GDM1 (cell line): Measurements from ENCODE around the gene CEP128.

ENCODE experiments used
- DNase-seq: peaks from one replicate; lab custom pipeline; 2025; lab: John Stamatoyannopoulos, UW

The CEP128 gene

GRCh38 chr14:80901822-80902221 is 39.7 kb downstream of the CEP128 start:
- DNase-seq, result no peak

- no peak for DNase-seq
These were observed 40.3 kb downstream of the CEP128 start for GRCh38 chr14:80901260-80901659.

- no peak for DNase-seq
These were observed 68.9 kb downstream of the CEP128 start for GRCh38 chr14:80872645-80873044.

- DNase-seq, result no peak
These were observed 73.3 kb downstream of the CEP128 start for GRCh38 chr14:80868260-80868659.

GRCh38 chr14:80867798-80868197 is 73.7 kb downstream of the CEP128 start:
- no peak for DNase-seq

- DNase-seq, result no peak
These were observed 74.4 kb downstream of the CEP128 start for GRCh38 chr14:80867091-80867490.

GRCh38 chr14:80865565-80865964 is 76.0 kb downstream of the CEP128 start:
- no peak for DNase-seq

GRCh38 chr14:80862983-80863382 is 78.6 kb downstream of the CEP128 start:
- no peak for DNase-seq

- no peak for DNase-seq
These were observed 79.0 kb downstream of the CEP128 start for GRCh38 chr14:80862541-80862940.

- no peak for DNase-seq
These were observed 91.2 kb downstream of the CEP128 start for GRCh38 chr14:80850197-80850814.

GRCh38 chr14:80847070-80847469 is 94.5 kb downstream of the CEP128 start:
- no peak for DNase-seq

- no peak for DNase-seq
These were observed 95.7 kb downstream of the CEP128 start for GRCh38 chr14:80845856-80846255.

- DNase-seq, result no peak
These were observed 96.7 kb downstream of the CEP128 start for GRCh38 chr14:80844872-80845271.

GRCh38 chr14:80839743-80840142 is 101.8 kb downstream of the CEP128 start:
- DNase-seq, result no peak

GRCh38 chr14:80809663-80810062 is 131.9 kb downstream of the CEP128 start:
- no peak for DNase-seq

- no peak for DNase-seq
These were observed 136.4 kb downstream of the CEP128 start for GRCh38 chr14:80805136-80805535.

- no peak for DNase-seq
These were observed 142.7 kb downstream of the CEP128 start for GRCh38 chr14:80798878-80799277.

GRCh38 chr14:80798211-80798610 is 143.3 kb downstream of the CEP128 start:
- no peak for DNase-seq

- DNase-seq, result no peak
These were observed 148.8 kb downstream of the CEP128 start for GRCh38 chr14:80792771-80793170.

GRCh38 chr14:80787876-80788275 is 153.7 kb downstream of the CEP128 start:
- no peak for DNase-seq

GRCh38 chr14:80784820-80785219 is 156.7 kb downstream of the CEP128 start:
- no peak for DNase-seq

- DNase-seq, result no peak
These were observed 159.6 kb downstream of the CEP128 start for GRCh38 chr14:80781972-80782367.

- no peak for DNase-seq
These were observed 161.0 kb downstream of the CEP128 start for GRCh38 chr14:80780500-80780899.

GRCh38 chr14:80776657-80777056 is 164.9 kb downstream of the CEP128 start:
- DNase-seq, result no peak

- no peak for DNase-seq
These were observed 165.4 kb downstream of the CEP128 start for GRCh38 chr14:80776186-80776585.
